Astrocyte of the hippocampus (primary cell): ENCODE data around the gene GIMD1.
A peak's percentile ranks its signal among the peaks of the same experiment; 100 is the strongest.
"Not testable (repeated sequence)": the region's sequence is repeated elsewhere in the genome, so short reads cannot be mapped to it uniquely, and the experiment has no call there.

Experiments used
- DNase-seq: peaks from one replicate; pipeline ENCODE4 v3.0.0; 2011; ENCODE audit warnings: low read depth, low spot score

The GIMD1 gene

DNA sequence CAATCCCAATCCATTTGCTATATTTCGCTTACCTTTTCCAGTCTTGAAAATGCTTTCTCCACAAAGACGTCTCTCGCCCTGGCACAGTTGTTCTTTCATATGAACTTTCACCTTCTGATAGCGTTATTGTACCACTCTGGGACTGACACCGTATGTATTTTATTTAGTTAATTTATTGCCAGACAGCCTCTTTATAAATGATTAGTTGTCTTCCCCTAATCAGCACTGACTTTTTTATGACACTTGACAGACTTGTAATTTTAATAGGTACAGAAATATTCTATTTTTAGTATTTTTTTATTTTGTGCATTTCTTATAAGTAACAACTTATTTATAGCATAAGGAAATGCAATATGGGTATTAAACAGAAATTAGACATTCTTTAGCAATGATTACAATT is at the start of gene GIMD1:
Gene GIMD1 (minus strand): TSS at position 101 of the 400 bp plus-strand sequence. CDS start 1,343 bp downstream, outside the sequence.
- DNase-seq, result no peak

DNA sequence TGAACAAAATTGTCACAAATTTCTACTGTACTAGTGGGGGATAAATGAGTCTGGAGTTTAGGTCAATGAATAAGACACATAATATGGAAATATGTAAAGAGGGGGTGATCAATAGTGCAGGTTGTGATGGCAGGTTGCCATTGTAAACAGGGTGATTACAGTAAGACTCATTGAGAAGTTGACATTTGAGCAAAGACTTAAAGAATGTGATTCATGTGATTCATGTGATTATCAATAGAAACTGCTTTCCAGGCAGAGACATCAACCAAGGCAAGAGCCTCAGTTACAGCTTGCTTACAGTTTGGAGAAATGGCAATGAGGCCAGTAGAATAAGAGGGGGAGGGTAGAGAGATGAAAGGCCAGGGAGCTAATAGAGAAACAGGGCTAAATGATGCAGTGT is 45.8 kb upstream of the GIMD1 start:
- DNase-seq, result peak; percentile 1

DNA sequence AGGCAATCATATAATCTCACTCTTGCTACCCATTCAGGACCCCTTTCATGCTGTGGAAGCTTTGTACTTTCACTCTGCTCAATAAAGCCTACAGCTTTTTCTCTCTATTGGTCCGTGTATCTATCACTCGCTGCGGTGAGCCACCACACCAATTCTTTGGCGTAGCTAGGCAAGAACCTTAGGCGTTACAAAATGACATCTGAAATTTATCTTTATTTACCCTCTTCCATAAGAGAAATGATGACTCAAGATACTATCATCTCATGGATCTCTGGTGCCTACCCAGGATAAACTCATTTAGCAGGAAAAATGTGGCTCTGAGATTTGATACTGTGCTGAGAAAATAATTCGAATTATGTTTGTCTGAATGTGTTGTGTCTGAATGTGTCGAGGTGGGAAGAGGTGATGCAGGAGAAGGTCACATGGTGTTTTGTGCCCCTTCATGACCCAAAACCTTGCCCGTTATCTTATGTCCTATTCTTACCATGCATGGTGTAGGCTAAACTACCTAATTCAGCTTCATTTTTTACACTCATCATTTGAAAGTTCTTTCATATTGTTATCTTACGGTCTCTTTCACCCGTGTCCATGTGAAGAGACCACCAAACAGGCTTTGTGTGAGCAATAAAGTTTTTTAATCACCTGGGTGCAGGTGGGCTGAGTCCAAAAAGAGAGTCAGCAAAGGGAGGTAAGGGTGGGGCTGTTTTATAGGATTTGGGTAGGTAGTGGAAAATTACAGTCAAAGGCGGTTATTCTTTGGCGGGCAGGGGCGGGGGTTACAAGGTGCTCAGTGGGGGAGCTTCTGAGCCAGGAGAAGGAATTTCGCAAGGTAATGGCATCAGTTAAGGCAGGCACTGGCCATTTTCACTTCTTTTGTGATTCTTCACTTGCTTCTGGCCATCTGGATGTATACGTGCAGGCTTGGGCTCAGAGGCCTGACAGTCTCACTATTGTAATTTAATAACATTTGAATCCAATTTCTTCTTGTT is 41.6 kb upstream of the GIMD1 start:
- no peak for DNase-seq

DNA sequence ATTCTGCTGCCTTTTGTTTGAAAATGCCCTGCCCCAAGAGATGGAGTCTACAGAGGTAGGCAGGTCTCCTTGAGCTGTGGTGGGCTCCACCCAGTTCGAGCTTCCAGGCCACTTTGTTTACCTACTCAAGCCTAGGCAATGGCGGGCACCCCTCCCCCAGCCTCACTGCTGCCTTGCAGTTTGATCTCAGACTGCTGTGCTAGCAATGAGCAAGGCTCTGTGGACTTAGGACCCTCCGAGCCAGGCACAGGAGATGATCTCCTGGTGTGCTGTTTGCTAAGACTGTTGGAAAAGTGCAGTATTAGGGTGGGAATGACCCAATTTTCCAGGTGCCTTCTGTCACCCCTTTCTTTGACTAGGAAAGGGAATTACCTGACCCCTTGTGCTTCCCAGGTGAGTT is 39.4 kb upstream of the GIMD1 start:
- not testable (repeated sequence) for DNase-seq

DNA sequence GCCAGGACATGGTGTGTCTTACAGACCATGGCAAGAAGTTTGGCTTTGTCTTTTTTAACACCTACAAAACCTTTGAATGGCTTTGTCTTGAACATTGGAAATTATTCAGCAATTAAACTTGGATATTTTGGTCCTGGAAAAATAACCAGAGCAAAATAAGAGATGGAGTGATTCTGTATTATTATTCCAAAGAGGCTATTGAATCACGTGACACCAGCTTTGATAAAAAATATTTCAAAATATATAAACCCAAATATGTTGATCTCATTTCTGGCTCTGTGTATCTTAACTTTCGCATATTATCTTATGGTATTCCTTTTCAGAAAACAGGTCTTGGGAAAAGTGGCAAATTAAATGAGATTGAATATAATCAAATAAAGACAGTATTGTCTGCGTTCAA is 32.6 kb upstream of the GIMD1 start:
- no peak for DNase-seq

DNA sequence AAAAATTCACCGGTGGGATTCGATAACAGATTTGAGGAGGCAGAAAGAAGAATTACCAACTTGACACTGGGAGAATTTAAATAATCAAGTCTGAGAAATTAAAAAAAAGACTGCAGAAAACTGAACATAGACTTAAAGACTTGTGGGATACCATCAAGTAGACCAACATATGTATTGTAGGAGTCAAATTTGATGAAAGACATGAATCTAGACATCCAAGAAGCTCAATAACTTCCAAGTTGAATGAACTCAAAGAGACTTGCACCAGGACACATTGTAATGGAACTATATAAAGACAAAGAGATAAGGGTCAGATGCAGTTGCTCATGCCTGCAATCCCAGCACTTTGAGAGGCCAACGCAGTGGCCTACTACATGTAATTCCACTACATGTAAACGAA is 30.3 kb upstream of the GIMD1 start:
- DNase-seq, result not testable (repeated sequence)

DNA sequence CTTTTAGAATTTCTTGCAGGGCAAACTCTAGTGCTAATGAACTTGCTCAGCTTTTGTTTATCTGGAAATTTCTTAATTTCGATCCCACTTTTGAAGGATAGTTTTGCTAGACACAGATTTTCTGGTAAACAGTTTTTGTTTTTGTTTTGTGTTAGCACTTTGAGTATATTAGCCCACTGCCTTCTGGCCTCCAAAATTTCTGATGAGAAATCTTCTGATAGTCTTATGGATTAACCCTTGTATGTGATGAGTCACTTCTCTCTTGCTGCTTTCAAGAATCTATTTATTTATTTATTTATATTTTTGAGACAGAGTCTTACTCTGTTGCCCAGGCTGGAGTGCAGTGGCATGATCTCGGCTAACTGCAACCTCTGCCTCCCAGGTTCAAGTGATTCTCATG is 27.0 kb upstream of the GIMD1 start:
- no peak for DNase-seq

DNA sequence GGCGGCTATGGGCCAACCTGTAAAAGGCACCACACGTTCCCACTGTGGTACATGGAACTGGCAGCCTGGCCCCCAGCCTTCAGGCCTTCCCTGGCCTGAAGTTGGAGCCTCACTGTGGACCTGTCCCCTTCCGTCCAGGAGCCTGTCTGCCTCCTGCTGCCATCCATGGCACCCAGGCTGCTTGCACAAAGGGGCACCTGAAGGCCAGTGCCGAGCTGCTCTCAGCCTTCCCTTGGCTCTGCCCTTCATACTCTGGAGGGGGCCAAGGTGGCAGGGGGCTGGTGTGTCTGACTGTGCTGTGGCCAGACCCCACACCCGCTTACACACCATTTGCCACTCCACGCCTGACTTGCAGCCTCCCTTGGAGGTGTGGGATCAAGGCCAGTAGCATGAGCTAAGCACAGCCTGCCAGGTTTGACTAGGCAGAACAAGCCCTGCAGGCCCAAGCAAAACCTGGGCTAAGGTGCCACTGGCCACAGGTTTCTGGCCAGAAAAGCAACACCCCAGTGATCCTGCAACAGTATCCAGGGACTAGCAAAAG is 17.3 kb upstream of the GIMD1 start:
- DNase-seq, result no peak

DNA sequence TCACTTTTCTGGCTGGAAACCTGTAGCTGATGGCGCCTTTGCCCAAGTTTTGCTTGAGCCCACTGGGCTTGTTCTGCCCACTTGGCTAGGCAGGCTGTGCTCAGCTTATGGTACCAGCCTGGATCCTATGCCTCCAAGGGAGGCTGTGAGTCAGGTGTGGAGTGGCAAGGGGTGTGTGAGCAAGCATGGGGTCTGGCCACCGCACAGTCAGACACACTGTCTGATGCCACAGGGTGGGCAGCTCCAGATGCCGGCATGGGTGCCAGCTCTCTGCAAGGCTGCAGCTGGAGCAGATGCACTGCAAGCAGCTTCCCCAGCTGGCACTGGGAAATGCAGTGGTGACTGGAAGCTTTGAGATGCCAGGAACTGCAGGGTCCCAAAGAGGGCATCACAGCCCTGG is 16.3 kb upstream of the GIMD1 start:
- no peak for DNase-seq

DNA sequence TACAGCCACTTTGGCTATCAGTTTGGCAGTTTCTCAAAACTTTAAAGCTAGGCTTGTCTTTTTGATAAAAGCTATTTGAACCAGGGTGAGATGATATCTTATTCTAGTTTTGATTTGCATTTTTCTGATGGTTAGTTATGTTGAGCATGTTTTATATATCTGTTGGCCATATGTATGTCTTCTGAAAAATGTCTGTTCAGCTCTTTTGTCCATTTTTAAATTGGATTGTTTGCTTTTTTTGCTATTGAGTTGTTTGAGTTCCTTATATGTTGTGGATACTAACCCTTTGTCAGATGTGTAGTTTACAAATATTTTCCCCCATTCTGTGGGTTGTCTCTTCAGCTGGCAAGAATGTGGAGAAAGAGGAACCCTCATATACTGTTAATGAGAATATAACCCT is 11.6 kb upstream of the GIMD1 start:
- no peak for DNase-seq

DNA sequence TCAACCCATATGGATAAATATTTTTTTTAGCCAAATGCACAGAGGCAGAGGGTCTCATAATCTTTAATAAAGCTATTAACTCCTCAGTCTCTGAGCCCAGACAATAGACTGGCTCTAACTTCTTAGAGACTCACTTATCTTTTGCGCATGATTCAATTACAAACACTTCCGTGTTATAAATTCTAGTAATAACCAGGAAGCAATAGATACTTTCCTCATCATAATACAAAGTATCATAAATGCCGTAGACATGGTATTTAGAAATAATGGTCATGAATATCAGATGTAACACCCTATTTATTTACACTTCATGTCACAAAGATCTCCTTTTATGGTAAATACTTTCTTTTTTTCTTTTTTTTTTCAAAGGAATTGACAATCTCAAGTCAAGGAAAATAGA is 4.4 kb upstream of the GIMD1 start:
- DNase-seq, result no peak

DNA sequence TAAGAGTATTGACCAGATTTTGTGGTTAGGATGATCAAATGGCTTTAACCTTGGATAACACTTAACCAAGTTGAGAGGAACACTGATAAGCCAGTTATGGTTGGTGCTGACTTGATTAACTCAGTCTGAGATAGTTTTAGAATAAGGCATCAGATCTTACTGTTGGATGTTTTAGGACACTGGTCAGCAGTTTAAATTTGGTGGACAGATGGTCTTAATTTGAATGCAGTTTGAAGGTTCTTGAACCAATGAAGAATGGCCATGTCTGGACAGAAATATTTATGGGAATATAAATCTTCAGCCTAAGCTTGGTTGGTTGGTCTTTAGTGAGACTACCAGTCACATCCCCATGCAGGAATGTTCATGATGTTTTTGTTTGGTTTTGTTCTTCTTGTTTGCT is 2.6 kb upstream of the GIMD1 start:
- no peak for DNase-seq

DNA sequence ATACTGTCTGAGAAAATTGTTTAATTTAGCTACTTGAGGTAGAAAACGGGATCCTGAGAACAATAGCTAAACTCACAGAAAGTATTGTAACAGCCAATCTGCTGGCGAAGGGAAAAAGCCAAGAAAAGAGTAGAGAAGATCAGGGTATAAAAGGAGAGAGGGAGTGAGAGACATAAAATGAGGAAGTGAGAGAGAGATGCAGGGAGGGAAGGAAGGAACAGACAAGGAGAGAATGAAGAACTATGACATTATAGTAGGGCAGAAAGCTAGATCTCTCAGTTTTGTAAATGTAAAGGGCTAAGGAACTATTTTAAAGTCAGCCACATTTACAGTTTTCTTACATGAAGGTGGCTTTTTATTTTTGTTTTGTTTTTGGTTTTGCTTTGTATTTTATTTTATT is 1.6 kb upstream of the GIMD1 start:
- no peak for DNase-seq

DNA sequence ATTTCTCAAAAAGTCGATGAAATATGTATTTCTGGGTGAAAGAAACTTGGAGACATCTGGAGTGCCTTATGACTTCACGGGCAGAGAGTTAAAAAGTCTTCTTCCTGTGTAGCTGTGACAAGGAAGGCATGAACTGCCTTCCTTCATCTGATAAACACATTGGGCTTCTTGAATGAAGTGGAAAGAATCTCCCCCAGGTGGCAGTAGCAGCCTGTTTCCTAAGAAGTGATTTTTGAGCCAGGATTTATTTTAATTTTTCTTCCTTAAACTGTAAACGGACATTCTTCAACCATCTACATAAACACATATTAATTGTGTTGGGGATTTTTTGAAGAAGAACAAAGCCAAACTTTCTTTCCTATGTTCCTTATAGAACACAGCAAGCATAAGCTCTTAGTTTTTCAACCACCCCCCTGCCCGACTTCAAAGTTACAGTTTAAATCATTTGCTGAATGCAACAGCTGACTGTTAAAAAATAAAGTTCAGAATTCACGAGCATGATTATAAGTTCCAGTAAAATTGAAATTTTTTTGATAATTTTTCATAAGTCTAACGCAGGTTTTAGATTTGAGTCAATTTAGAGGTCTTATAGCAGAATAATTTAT is 980 bp upstream of the GIMD1 start:
- DNase-seq, result peak; percentile 75

DNA sequence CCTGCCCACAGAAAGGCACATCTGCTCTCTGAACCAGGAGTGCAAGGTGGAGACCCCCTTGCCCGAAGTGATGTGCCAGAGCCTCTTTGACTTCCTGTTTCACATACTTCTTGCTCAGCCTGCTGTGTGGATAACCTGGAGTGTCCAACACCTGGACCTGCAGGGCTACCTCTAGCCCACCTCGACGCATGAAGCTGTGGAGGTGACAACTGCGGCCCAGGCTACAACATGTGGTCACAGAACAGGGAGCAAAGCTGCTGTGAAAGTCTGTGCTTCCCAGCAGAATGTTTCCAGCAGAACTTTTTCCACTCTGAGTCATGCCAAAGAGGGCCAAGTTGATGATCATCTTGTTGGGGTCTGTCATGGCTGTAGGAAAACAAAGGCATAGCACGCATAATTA is 1.5 kb downstream of the GIMD1 start:
- no peak for DNase-seq

DNA sequence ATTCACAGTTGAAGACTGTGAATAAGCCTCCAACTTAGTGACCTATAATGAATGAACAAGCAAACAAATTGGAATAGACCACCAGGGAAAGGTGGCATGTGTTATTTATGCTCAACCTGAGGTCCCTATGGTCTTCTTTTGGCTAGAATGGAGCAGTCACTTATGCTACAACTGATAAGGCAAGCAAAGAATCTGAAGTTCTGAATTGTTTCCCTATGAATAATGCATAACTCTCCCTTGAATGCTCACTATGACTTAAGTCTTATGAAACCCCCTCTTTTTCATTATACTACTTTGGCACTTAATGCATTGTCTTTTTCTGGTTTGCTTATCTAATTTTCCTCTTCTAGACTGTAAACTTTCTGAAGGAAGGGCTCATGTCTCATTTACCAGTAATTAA is 2.6 kb downstream of the GIMD1 start:
- DNase-seq, result no peak

DNA sequence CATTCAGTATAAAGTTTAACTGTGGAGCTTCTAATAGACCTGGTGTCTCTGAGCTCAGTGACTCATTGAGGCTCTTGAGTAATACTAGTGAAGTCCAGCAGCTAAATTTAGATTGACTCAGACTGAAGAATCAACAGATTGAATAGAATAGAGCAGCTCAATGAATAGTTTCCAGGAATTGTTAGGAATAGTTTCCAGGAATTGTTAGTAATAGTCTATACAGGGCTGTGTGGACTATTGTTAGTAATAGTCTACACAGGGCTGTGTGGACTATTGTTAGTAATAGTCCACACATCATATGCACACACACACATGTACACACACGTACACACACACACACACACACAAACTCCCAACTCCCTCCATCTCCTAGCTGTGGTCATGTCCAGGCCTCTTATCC is 3.0 kb downstream of the GIMD1 start:
- peak; percentile 80 for DNase-seq

DNA sequence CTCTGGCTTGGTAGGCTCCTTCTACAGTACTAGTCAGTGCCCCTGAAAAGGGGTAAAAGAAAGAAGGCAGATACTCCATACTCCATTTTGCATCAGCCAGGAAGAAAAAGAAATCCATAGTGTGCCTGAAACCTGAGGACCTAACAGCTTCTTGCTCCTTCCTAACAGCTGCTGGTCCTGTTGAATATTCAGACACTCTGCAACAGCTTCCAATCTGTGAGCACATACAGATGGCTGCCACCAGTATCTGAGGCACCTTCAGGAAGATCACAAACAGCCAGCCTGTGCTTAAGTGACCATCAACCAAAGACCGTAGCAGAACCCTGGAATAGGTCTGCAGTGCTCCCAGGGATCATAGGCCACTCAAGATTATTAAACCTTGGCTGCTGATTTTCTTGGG is 4.3 kb downstream of the GIMD1 start:
- DNase-seq, result no peak

DNA sequence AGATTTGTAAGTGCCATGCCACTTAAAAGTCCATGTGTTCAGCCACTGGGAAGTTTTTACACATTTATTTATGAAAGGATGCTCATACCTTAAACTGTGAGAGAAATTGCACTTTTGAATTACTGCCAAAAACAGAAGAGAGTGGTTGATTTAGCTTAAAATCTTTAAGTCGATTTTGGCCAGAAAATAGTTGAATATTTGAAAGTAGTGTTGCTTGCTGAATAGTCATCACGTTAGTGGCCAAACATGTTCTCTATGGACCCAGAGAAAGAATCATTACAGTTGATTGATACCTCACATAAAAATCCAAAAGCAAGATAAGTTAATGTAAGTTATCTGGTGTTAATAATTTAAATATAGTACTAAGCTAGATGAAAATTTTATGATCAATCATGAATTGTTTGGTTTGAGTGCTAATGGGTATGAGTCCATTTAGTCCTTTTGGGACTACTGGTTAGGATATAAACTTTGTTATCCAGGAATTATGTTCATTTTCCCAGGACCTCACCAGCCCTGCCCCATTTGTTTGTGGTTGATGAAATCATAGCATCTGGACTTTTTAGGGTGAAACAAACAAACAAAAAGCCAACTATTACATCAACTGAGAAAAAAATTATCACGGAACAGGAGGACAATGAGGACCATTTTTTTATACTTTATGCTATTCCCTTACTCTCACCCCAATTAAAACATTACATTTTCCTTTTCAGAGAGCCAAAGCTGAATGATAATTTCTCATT is 6.3 kb downstream of the GIMD1 start:
- no peak for DNase-seq

DNA sequence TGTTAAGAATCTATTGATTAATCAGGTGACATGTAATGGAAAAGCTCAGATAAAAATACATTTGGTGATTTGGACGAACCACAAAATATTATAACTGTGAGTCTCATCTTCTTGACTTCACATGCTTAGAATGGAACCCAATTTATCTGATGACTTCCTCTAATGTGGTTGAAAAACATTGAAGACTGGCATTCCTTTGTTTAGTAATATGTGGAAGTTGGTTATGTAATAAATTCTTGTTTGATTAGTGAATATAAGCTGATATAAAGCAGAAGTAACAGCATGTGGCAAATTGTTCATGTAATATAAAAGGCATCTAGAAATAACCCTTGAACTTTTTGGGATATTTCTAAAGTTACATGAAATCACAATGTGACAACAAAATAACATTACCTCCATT is 9.7 kb downstream of the GIMD1 start:
- peak; percentile 19 for DNase-seq

DNA sequence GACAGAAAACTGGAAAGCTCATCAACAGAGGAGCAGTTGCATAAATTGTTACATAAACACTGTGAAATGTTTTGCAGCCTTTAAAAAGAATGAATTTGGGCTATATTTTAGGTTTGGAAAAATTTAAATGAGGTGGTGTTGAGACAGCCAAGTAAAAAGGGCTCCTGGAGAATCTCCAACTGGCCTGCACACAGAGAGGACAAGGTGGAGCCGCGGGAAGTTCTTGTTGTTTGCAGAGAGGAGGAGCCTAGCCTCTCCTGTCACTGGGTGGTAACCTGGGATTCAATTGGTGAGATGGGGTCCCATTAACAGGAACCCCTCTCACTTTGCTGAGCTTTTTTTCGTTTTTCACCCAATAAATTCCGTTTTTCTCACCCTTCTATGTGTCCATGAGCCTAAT is 13.4 kb downstream of the GIMD1 start:
- no peak for DNase-seq

DNA sequence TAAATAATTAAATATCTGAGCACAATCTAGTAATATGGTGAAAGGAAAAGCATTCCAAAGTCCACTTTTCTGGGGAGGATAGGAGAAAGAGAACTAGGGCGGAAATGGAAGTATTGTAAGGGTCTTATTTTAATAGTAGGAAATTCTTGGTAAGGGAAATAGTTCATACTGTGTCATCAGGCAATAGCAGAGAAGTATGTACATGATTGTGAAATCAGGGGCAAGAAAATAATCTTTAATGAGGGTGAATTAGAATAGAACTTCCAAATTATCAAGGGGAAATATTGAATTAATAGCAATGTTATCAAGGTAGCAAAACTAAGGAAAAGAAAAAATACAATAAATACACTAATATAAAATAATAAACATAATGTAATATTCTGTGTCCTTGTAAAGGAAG is 14.8 kb downstream of the GIMD1 start:
- no peak for DNase-seq
